Measurements from ENCODE around the gene CAMK1G.

CAMK1G gene

GRCh38 chr1:209545423-209545822 is 38.1 kb upstream of the CAMK1G start:
- TF ChIP-seq CTCF (IDR thresholded peaks at IDR 0.05; ENCODE audit: insufficient read depth, low read length): no peak
- no peak for TF ChIP-seq REST (IDR thresholded peaks at IDR 0.05; ENCODE audit: insufficient replicate concordance, low read depth)
- no peak for TF ChIP-seq SPI1 (IDR thresholded peaks at IDR 0.05; ENCODE audit: borderline replicate concordance, low read depth)
- no peak for TF ChIP-seq POLR2AphosphoS5 (IDR thresholded peaks at IDR 0.05; ENCODE audit: low read depth)
- TF ChIP-seq GABPA (IDR thresholded peaks at IDR 0.05; ENCODE audit: low read depth): no peak
- Histone ChIP-seq H3K27ac (replicated peaks) (no peak overlapping the region), H3K27me3 (ENCODE audit: insufficient read depth, poor library complexity, severe bottlenecking) (peaks cover 2% of the 10 kb centered on the region), H3K4me3 (replicated peaks; ENCODE audit: insufficient read depth, low read length) (no peak overlapping the region)
- no peak for DNase-seq (ENCODE audit: low read depth in 1 of 2, low spot score in 1 of 2)

GRCh38 chr1:209546390-209547085 is 37.0 kb upstream of the CAMK1G start:
- no peak for TF ChIP-seq SPI1 (IDR thresholded peaks at IDR 0.05; ENCODE audit: borderline replicate concordance, low read depth)
- no peak for TF ChIP-seq GABPA (IDR thresholded peaks at IDR 0.05; ENCODE audit: low read depth)
- TF ChIP-seq REST (IDR thresholded peaks at IDR 0.05; ENCODE audit: insufficient replicate concordance, low read depth): no peak
- TF ChIP-seq CTCF (IDR thresholded peaks at IDR 0.05; ENCODE audit: insufficient read depth, low read length): no peak
- TF ChIP-seq POLR2AphosphoS5 (IDR thresholded peaks at IDR 0.05; ENCODE audit: low read depth): no peak
- Histone ChIP-seq H3K27me3 (ENCODE audit: insufficient read depth, poor library complexity, severe bottlenecking) (no peaks in the 10 kb centered on the region), H3K4me3 (replicated peaks; ENCODE audit: insufficient read depth, low read length) (no peak overlapping the region), H3K27ac (replicated peaks) (no peak overlapping the region)
- DNase-seq (ENCODE audit: low read depth in 1 of 2, low spot score in 1 of 2): no peak

- Histone ChIP-seq H3K27ac (replicated peaks) (no peak overlapping the region), H3K27me3 (ENCODE audit: insufficient read depth, poor library complexity, severe bottlenecking) (no peaks in the 10 kb centered on the region), H3K4me3 (replicated peaks; ENCODE audit: insufficient read depth, low read length) (no peak overlapping the region)
- no peak for DNase-seq (ENCODE audit: low read depth in 1 of 2, low spot score in 1 of 2)
- no peak for TF ChIP-seq REST (IDR thresholded peaks at IDR 0.05; ENCODE audit: insufficient replicate concordance, low read depth)
- no peak for TF ChIP-seq POLR2AphosphoS5 (IDR thresholded peaks at IDR 0.05; ENCODE audit: low read depth)
- TF ChIP-seq CTCF (IDR thresholded peaks at IDR 0.05; ENCODE audit: insufficient read depth, low read length): no peak
- TF ChIP-seq SPI1 (IDR thresholded peaks at IDR 0.05; ENCODE audit: borderline replicate concordance, low read depth): no peak
- TF ChIP-seq GABPA (IDR thresholded peaks at IDR 0.05; ENCODE audit: low read depth): no peak
These were observed 35.9 kb upstream of the CAMK1G start for GRCh38 chr1:209547626-209548025.

Measured in HL-60 (cell line).